Stomach (tissue), 9 donors: ENCODE measurements around the gene NPPC. TPM values are rescaled to one million over a fixed set of nuclear protein-coding genes. Genes with fewer than 3 reads are reported as not detected.

ENCODE experiments used
- DNase-seq, 2 donors: peaks; one replicate each; pipeline versions ENCODE4 v3.0.0 to v3.0.0-alpha.2; 2013 to 2019
- H3K27ac ChIP-seq, 5 donors: fragments of 200-600 bp in 4 of 5; sonication (generic) in 4 of 5; one replicate each; pipeline ENCODE4 v1.5.1; 2013 to 2019; ENCODE audit warnings: mild to moderate bottlenecking in 1 of 5, moderate library complexity in 1 of 5
- H3K27me3 ChIP-seq, 3 donors: fragments of 200-600 bp; sonication (generic); one replicate each; pipeline ENCODE4 v1.5.1; 2017 to 2019; ENCODE audit warnings: mixed run types in 1 of 3
- H3K36me3 ChIP-seq, 4 donors: fragments of 200-600 bp; sonication (generic); 1 replicate in 3 of 4; 2 replicates in 1 of 4; pipeline ENCODE4 v1.5.1; 2016 to 2019
- H3K4me1 ChIP-seq, 4 donors: fragments of 200-600 bp; sonication (generic); one replicate each; pipeline ENCODE4 v1.5.1; 2016 to 2019
- H3K4me3 ChIP-seq, 4 donors: fragments of 200-600 bp; sonication (generic) in 3 of 4; one replicate each; pipeline ENCODE4 v1.5.1; 2016 to 2019; ENCODE audit warnings: mild to moderate bottlenecking in 1 of 4
- H3K9me3 ChIP-seq, 4 donors: fragments of 200-600 bp; sonication (generic); one replicate each; pipeline ENCODE4 v1.5.1; 2016 to 2019
- CTCF ChIP-seq, 7 experiments: fragments of 450-650 bp in 4 of 7; fragments of 200-600 bp in 3 of 7; sonication (generic) in 3 of 7; IDR thresholded peaks; one replicate each; pipeline ENCODE4 v1.5.1; 2016 to 2019; ENCODE audit warnings: antibody characterized with exemption in 7 of 7, control low read depth in 2 of 7, mild to moderate bottlenecking in 1 of 7
- EP300 ChIP-seq: sonication (generic); formaldehyde crosslinking; IDR thresholded peaks from one replicate; pipeline ENCODE4 v1.6.1; 2017; ENCODE audit warnings: antibody characterized with exemption
- POLR2A ChIP-seq, 4 donors: fragments of 450-650 bp; IDR thresholded peaks; one replicate each; pipeline ENCODE4 v1.6.1; 2016; ENCODE audit warnings: antibody characterized with exemption in 4 of 4, control low read depth in 2 of 4, mild to moderate bottlenecking in 1 of 4, moderate library complexity in 1 of 4
- POLR2AphosphoS5 ChIP-seq, 3 donors: sonication (generic); formaldehyde crosslinking; IDR thresholded peaks; one replicate each; pipeline ENCODE4 v1.6.1; 2016; ENCODE audit warnings: antibody characterized with exemption in 3 of 3
- WGBS, 5 donors: extraction: QIAGEN DNeasy Blood & Tissue Kit in 3 of 5; methylation state at CpG; one replicate each; pipeline versions ENCODE4 v1.1.5 to v1.1.7; 2013 to 2018; 5-methylcytosine and 5-hydroxymethylcytosine counted together
- intact Hi-C: fragments of 100-400 bp; cut with DNase I; formaldehyde crosslinking; loops from one replicate; pipeline ENCODE4 v1.15.1; 2023; ENCODE audit warnings: low total_unique reads
- polyA plus RNA-seq, 3 donors: library from polyadenylated mRNA; stranded (reverse); fragments of 200-250 nt; gene quantifications; one replicate each; pipeline ENCODE4 v1.2.3, GENCODE V29; 2013
- total RNA-seq, 5 donors: library from RNA; depleted of rRNA; stranded (reverse); fragments of >200 nt; gene quantifications; one replicate each; pipeline versions ENCODE4 v1.1.0 to v1.2.3, GENCODE V29; 2014 to 2016
- donor health status: healthy with polysubstance abuse.
- donor health status: Bipolar disorder and iron deficiency.
- donor health status: healthy.

The NPPC gene
- total and polyA plus RNA-seq, 8 donors, result 2.9 to 4.0 TPM; not detected in 6

GRCh38 chr2:231934441-231935206 is 8.4 kb upstream of the NPPC start:
- WGBS, 5 donors, result 72 to 81% (median 74%) methylated on average over 7 to 8 of the region's 8 CpGs
- intact Hi-C loops, result no loop called here
- H3K27ac ChIP-seq, result no peak overlapping the region
- no peaks in the 10 kb centered on the region for H3K9me3 ChIP-seq
- H3K4me3 ChIP-seq, result no peak overlapping the region
- H3K36me3 ChIP-seq, result no peaks in the 10 kb centered on the region
- DNase-seq, result no peak
- H3K4me1 ChIP-seq, result peaks cover 0 to 5% (median 0%) of the 10 kb centered on the region in 4 donors
- TF ChIP-seq POLR2AphosphoS5 (IDR thresholded peaks at IDR 0.05) (no peak), CTCF (IDR thresholded peaks at IDR 0.05) (no peak), EP300 (no peak), POLR2A (IDR thresholded peaks at IDR 0.05) (no peak)
- H3K27me3 ChIP-seq, result peaks cover 0 to 5% (median 0%) of the 10 kb centered on the region in 3 donors

- Histone ChIP-seq H3K9me3 (no peaks in the 10 kb centered on the region), H3K4me3 (no peak overlapping the region), H3K27ac (no peak overlapping the region), H3K4me1 (peaks cover 0 to 5% (median 0%) of the 10 kb centered on the region in 4 donors), H3K27me3 (peaks cover 0 to 12% (median 0%) of the 10 kb centered on the region in 3 donors), H3K36me3 (no peaks in the 10 kb centered on the region)
- DNase-seq, result peak in 1 of 2 donors; percentile 24
- intact Hi-C loops, result no loop called here
- WGBS, 5 donors, result 73 to 88% (median 85%) methylated on average over 8 to 13 of the region's 13 CpGs
- no peak for TF ChIP-seq CTCF (IDR thresholded peaks at IDR 0.05)
- TF ChIP-seq POLR2AphosphoS5 (IDR thresholded peaks at IDR 0.05), result no peak
- no peak for TF ChIP-seq EP300
- no peak for TF ChIP-seq POLR2A (IDR thresholded peaks at IDR 0.05)
Observed at GRCh38 chr2:231933916-231934401, 7.8 kb upstream of the NPPC start.

GRCh38 chr2:231932985-231933915 is 7.1 kb upstream of the NPPC start:
- Histone ChIP-seq H3K36me3 (no peaks in the 10 kb centered on the region), H3K4me1 (peaks cover 0 to 5% (median 0%) of the 10 kb centered on the region in 4 donors), H3K27me3 (peaks cover 0 to 19% (median 6%) of the 10 kb centered on the region in 3 donors), H3K4me3 (no peak overlapping the region), H3K27ac (no peak overlapping the region), H3K9me3 (no peaks in the 10 kb centered on the region)
- 79 to 88% (median 83%) methylated on average over 12 to 15 of the region's 15 CpGs for WGBS, 5 donors
- peak in 1 of 2 donors; percentile 17 for DNase-seq
- intact Hi-C loops, result no loop called here
- TF ChIP-seq POLR2AphosphoS5 (IDR thresholded peaks at IDR 0.05) (no peak), CTCF (IDR thresholded peaks at IDR 0.05) (no peak), POLR2A (IDR thresholded peaks at IDR 0.05) (no peak), EP300 (no peak)

GRCh38 chr2:231932711-231932970 is 6.4 kb upstream of the NPPC start:
- H3K4me1 ChIP-seq, result peaks cover 0 to 5% (median 0%) of the 10 kb centered on the region in 4 donors
- 81 to 91% (median 86%) methylated on average over 3 of the region's 3 CpGs for WGBS, 5 donors
- H3K4me3 ChIP-seq, result no peak overlapping the region
- peaks cover 2 to 25% (median 8%) of the 10 kb centered on the region in 3 donors for H3K27me3 ChIP-seq
- peak in 1 of 2 donors; percentile 18 for DNase-seq
- no peak overlapping the region for H3K27ac ChIP-seq
- no peaks in the 10 kb centered on the region for H3K9me3 ChIP-seq
- no peaks in the 10 kb centered on the region for H3K36me3 ChIP-seq
- intact Hi-C loops, result no loop called here
- TF ChIP-seq POLR2AphosphoS5 (IDR thresholded peaks at IDR 0.05) (no peak), POLR2A (IDR thresholded peaks at IDR 0.05) (no peak), CTCF (IDR thresholded peaks at IDR 0.05) (no peak), EP300 (no peak)
